Nephron progenitor cell (in vitro differentiated cells): ENCODE measurements around the gene NLK.

Experiments used
- DNase-seq: peaks from one replicate; pipeline ENCODE4 v3.0.0; 2021
- H3K27ac Mint-ChIP-seq: 2 replicates; pipeline ENCODE4 v1.8.0; 2021; ENCODE audit warnings: mild to moderate bottlenecking, moderate library complexity, mixed read lengths
- H3K27me3 Mint-ChIP-seq: 2 replicates; pipeline ENCODE4 v1.8.0; 2021; ENCODE audit warnings: mild to moderate bottlenecking, low read depth, mixed read lengths; ENCODE audit not compliant: poor library complexity
- H3K36me3 Mint-ChIP-seq: 2 replicates; pipeline ENCODE4 v1.8.0; 2021; ENCODE audit warnings: low read depth, mixed read lengths
- H3K4me1 Mint-ChIP-seq: 2 replicates; pipeline ENCODE4 v1.8.0; 2021; ENCODE audit warnings: mixed read lengths
- H3K4me3 Mint-ChIP-seq: 2 replicates; pipeline ENCODE4 v1.8.0; 2021; ENCODE audit warnings: mild to moderate bottlenecking, moderate library complexity, mixed read lengths
- H3K9me3 Mint-ChIP-seq: 2 replicates; pipeline ENCODE4 v1.8.0; 2021; ENCODE audit warnings: mild to moderate bottlenecking, moderate library complexity, mixed read lengths
- TF ChIP-seq, protein P1 (sequence below): fragments of 200-600 bp; sonication (generic); IDR thresholded peaks from 2 replicates; pipeline ENCODE4 v1.5.0; 2021; ENCODE audit warnings: antibody characterized with exemption

NLK gene

DNA sequence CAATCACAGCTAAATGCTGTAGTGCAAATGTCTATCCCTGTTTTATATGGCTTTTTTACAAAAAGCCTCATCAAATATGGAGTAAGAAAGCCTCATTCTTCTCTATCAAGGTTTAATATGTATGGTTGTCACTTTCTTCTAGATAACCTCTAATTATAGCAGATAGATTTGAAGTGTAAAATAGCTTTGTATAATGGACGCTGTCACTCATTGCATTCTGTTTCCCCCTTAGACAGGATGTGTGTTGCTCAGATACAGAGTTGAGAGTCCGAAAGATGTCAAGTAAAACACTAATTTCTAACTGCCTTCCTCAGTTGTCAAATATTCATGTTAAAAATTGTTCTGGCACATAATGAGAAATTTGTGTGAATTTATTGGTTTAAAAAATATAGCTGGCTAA is 88.0 kb downstream of the NLK start:
- Mint-ChIP-seq H3K27ac (no peak overlapping the region), H3K36me3 (peaks cover 29% of the 10 kb centered on the region), H3K27me3 (peaks cover 2% of the 10 kb centered on the region), H3K4me1 (no peaks in the 10 kb centered on the region), H3K4me3 (no peak overlapping the region), H3K9me3 (no peaks in the 10 kb centered on the region)
- no peak for DNase-seq
- TF ChIP-seq, protein P1, sequence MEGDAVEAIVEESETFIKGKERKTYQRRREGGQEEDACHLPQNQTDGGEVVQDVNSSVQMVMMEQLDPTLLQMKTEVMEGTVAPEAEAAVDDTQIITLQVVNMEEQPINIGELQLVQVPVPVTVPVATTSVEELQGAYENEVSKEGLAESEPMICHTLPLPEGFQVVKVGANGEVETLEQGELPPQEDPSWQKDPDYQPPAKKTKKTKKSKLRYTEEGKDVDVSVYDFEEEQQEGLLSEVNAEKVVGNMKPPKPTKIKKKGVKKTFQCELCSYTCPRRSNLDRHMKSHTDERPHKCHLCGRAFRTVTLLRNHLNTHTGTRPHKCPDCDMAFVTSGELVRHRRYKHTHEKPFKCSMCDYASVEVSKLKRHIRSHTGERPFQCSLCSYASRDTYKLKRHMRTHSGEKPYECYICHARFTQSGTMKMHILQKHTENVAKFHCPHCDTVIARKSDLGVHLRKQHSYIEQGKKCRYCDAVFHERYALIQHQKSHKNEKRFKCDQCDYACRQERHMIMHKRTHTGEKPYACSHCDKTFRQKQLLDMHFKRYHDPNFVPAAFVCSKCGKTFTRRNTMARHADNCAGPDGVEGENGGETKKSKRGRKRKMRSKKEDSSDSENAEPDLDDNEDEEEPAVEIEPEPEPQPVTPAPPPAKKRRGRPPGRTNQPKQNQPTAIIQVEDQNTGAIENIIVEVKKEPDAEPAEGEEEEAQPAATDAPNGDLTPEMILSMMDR, result no peak

DNA sequence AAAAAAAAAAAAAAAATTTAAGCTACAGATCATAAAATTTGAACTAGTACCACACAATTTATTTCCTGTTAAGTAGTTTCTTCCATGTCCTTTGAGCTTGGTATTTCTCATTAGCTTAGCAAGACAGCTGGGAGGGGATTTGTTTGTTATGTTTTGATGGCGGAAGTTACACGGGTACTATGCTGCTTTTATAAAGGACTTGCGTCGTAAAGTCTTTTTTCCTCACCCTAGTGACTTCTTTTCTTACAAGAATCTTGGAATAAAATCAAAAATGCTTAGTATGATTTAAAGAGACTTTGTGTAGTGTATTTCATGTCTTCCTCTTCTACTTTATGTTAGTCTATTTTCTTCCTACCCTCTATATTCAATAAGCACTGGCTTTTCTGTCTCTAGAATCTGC is 89.1 kb downstream of the NLK start:
- Mint-ChIP-seq H3K4me1 (no peaks in the 10 kb centered on the region), H3K36me3 (peaks cover 33% of the 10 kb centered on the region), H3K27me3 (peaks cover 2% of the 10 kb centered on the region), H3K9me3 (no peaks in the 10 kb centered on the region), H3K27ac (no peak overlapping the region), H3K4me3 (no peak overlapping the region)
- DNase-seq, result no peak
- TF ChIP-seq, protein P1, result no peak

DNA sequence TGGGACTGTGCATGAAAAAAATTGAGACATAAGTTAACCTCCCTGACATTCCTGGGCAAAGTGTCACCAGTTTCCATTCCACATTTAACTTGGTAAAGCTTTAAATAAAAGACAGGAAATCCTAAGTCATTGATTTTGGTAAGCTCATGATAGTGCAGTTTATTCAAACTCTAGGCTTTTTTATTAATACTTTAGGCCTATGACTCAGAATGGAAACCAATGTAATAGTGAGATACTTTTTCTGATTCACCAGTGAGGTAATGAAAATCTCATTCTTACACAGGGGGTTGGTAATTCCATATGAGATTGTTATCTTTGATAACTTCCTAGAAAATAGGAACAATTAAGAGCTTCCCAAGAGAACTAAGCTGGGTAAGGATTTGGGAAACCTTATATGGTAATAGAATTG is 91.1 kb downstream of the NLK start:
- Mint-ChIP-seq H3K27me3 (no peaks in the 10 kb centered on the region), H3K4me3 (no peak overlapping the region), H3K36me3 (peaks cover 25% of the 10 kb centered on the region), H3K4me1 (no peaks in the 10 kb centered on the region), H3K27ac (no peak overlapping the region), H3K9me3 (no peaks in the 10 kb centered on the region)
- DNase-seq, result no peak
- TF ChIP-seq, protein P1, result no peak

DNA sequence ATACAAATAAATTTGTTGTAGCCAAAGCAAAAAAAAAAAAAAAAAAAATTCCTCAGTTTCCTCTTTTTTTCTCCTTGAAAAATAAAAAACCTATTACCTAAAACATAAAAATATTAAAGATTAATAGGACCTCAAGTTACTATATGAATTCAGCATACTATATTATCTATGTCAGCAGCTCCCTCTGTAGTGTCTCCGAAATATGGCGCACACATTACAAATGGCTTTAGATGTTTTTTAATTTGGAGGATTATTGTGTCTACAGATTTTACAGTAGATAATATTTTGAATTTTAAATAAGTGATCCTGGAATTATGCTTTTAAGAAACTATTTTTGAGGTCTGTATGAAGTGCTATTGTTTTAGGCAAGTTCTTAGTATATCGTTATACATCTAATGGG is 94.4 kb downstream of the NLK start:
- TF ChIP-seq, protein P1, result no peak
- H3K36me3 Mint-ChIP-seq, result peaks cover 25% of the 10 kb centered on the region
- H3K4me3 Mint-ChIP-seq, result no peak overlapping the region
- H3K27ac Mint-ChIP-seq, result no peak overlapping the region
- H3K4me1 Mint-ChIP-seq, result peaks cover 2% of the 10 kb centered on the region
- H3K9me3 Mint-ChIP-seq, result no peaks in the 10 kb centered on the region
- no peak for DNase-seq
- peaks cover 3% of the 10 kb centered on the region for H3K27me3 Mint-ChIP-seq

DNA sequence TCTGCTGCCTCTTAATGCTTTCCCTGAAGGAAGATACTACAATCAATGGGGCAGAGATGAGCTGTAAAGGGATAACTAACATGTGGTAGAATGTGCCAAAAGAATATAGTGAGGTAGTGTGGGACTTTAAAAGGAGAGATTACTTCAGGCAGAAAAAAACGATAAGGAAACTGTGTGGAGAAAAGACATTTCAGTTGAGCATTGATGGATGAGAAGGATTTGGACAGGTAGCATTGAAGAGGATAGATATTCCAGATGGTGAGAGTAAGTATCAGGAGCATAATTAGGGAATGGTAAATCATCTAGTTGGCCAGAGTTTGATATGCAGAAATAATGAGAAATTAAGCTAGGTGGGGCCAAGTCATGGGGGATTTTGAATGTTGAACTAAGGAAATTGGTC is 97.3 kb downstream of the NLK start:
- TF ChIP-seq, protein P1, result no peak
- H3K36me3 Mint-ChIP-seq, result peaks cover 16% of the 10 kb centered on the region
- H3K27ac Mint-ChIP-seq, result no peak overlapping the region
- H3K27me3 Mint-ChIP-seq, result peaks cover 3% of the 10 kb centered on the region
- no peak for DNase-seq
- no peaks in the 10 kb centered on the region for H3K9me3 Mint-ChIP-seq
- no peak overlapping the region for H3K4me3 Mint-ChIP-seq
- peaks cover 10% of the 10 kb centered on the region for H3K4me1 Mint-ChIP-seq

DNA sequence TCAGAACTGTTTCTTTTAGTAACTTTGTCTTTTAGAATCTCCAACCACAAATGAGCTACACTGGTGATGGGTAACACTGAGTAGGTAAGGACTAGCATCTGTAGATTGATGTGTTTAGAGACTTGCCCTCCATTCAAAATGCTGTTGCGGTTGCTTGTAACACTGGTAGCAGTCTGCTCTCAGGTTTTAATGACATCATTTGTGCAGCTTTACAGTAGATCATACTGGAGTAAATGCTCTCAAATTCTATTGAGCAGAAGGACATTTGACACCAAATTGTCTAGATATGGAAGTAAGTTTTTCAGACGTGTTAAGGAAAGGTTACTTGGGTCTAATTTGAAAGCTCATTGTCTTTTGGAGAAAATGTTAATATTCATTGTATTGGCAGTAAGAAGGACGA is 98.8 kb downstream of the NLK start:
- peaks cover 3% of the 10 kb centered on the region for H3K27me3 Mint-ChIP-seq
- H3K4me1 Mint-ChIP-seq, result peaks cover 10% of the 10 kb centered on the region
- no peak overlapping the region for H3K4me3 Mint-ChIP-seq
- peaks cover 5% of the 10 kb centered on the region for H3K36me3 Mint-ChIP-seq
- H3K27ac Mint-ChIP-seq, result no peak overlapping the region
- TF ChIP-seq, protein P1, result no peak
- no peaks in the 10 kb centered on the region for H3K9me3 Mint-ChIP-seq
- no peak for DNase-seq
